K562 (cell line): ENCODE results near the gene CMBL. TPM values are rescaled to one million over a fixed set of nuclear protein-coding genes. Genes with fewer than 3 reads are reported as not detected.
A peak's percentile ranks its signal among the peaks of the same experiment; 100 is the strongest.

Experiments
- ARNT ChIP-seq, 2 experiments: fragments of 450-650 bp; IDR thresholded peaks; 2 replicates each; pipeline ENCODE4 v1.6.1; 2016; ENCODE audit warnings: mild to moderate bottlenecking in 1 of 2
- CBX5 ChIP-seq: IDR thresholded peaks from 2 replicates; pipeline ENCODE4 v1.6.1; 2014; ENCODE audit warnings: low read depth, borderline replicate concordance
- CHD1 ChIP-seq: fragments of 200-600 bp; sonication (generic); IDR thresholded peaks from one replicate; pipeline ENCODE4 v1.6.1; 2012; ENCODE audit warnings: mild to moderate bottlenecking, moderate library complexity, low read length, inconsistent platforms
- HDAC2 ChIP-seq: fragments of 450-650 bp; IDR thresholded peaks from 2 replicates; pipeline ENCODE4 v1.6.1; 2016; ENCODE audit warnings: mild to moderate bottlenecking
- ZBTB40 ChIP-seq, 2 experiments: fragments of 450-650 bp in 1 of 2; sonication (generic) in 1 of 2; formaldehyde crosslinking in 1 of 2; IDR thresholded peaks; 2 replicates each; pipeline versions ENCODE4 v1.7.1 to v1.9.0; 2016 to 2022; ENCODE audit warnings: inconsistent platforms in 1 of 2, mild to moderate bottlenecking in 1 of 2, missing genetic modification reagents in 1 of 2
- ZC3H11A ChIP-seq: IDR thresholded peaks from 2 replicates; pipeline ENCODE4 v1.6.1; 2012; ENCODE audit warnings: low read depth, low read length, improper control_type of control experiment
- ZNF395 ChIP-seq: fragments of 200-800 bp; sonication (Bioruptor generic); IDR thresholded peaks from 2 replicates; pipeline ENCODE4 v1.6.1; 2017; ENCODE audit warnings: missing genetic modification characterization, missing compliant biosample characterization
- ZNF589 ChIP-seq: fragments of 200-800 bp; sonication (Bioruptor generic); IDR thresholded peaks from 2 replicates; pipeline ENCODE4 v1.6.1; 2016; ENCODE audit warnings: low read depth, missing genetic modification characterization, missing compliant biosample characterization
- ZNF780A ChIP-seq: fragments of 250-450 bp; sonication (Bioruptor Pico); IDR thresholded peaks from 2 replicates; pipeline ENCODE4 v1.5.0; 2021; ENCODE audit warnings: mild to moderate bottlenecking
- ZNF830 ChIP-seq: fragments of 250-450 bp; sonication (Bioruptor Pico); IDR thresholded peaks from 2 replicates; pipeline ENCODE4 v1.5.0; 2021; ENCODE audit warnings: mild to moderate bottlenecking
- polyA plus RNA-seq, 8 experiments: library from polyadenylated mRNA; depleted of rRNA in 4 of 8; stranded (reverse) in 5 of 8; unstranded in 3 of 8; fragments of >200 nt; fragmentation: Nextera tagmentation in 2 of 8; fragmentation: Illumina TruSeq in 1 of 8; extraction: Ambion mirVana in 2 of 8; extraction: Trizol in 1 of 8; gene quantifications; 2 replicates each; pipeline versions ENCODE4 v1.2.1 to v1.2.3, GENCODE V29; 2011 to 2014; ENCODE audit warnings: inconsistent platforms in 1 of 8, missing spikeins in 1 of 8
- total RNA-seq, 7 experiments: library from RNA; depleted of rRNA in 6 of 7; stranded (reverse); fragments of >200 nt in 6 of 7; fragmentation: Illumina TruSeq in 2 of 7; extraction: Trizol in 2 of 7; gene quantifications; 2 replicates each; pipeline versions ENCODE4 v1.2.1 to v1.2.3, GENCODE V29; 2011 to 2021; ENCODE audit warnings: low replicate concordance in 1 of 7
- TF ChIP-seq, protein P1 (sequence below): fragments of 250-450 bp; sonication (Bioruptor Pico); IDR thresholded peaks from 2 replicates; pipeline ENCODE4 v1.8.0; 2022; ENCODE audit warnings: moderate library complexity, mild to moderate bottlenecking, inconsistent platforms
- TF ChIP-seq, protein P2 (sequence below): fragments of 450-650 bp; IDR thresholded peaks from 2 replicates; pipeline ENCODE4 v1.6.1; 2017; ENCODE audit warnings: antibody characterized with exemption

Gene CMBL
- total and polyA plus RNA-seq, 9 of the 15 experiments (the other 6 are each of a cell fraction or from before 2014, with no cell fraction given) = 22.6 to 192 (median 71.1) TPM

DNA sequence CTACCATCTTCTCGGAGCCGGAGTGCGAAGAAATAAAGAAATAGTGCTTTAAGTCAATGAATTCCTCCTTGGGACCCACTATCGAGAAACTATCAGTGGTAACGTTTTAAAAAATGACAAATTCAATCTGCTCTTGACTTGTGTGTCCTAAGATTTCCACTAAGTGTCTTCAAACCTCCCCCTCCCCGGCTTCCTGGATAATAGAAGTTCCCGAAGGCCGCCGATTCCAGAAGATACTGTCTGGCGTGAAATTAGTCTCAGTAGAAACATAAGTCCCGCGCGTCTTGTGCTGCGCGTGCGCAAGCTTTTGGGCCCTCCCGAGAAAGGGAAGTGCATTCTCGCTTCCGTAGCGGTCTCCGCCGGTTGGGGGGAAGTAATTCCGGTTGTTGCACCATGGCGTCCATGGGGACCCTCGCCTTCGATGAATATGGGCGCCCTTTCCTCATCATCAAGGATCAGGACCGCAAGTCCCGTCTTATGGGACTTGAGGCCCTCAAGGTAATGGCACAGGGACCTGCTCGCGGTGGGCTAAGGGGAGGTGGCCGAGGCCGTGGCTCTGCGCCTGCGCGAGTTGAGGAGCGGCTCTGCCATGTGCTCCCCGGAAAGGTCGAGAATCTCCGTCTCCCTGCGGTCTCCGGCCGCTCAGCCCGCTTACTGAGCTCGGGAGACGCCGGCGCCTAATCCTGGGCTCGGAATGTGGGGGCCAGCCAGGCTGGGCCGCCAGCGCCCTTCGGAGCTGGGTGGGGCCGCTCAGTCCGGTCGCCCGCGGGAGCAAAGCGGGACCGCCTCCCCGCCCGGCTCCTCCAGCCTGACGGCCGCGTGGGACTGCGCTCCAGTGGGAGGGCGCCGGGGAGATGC lies 57.5 kb downstream of the CMBL start, which contains the start of gene CCT5 (continued):
- TF ChIP-seq CBX5 (no peak), ZNF395 (CRISPR knock-in tag) (peak; percentile 83), ZNF830 (no peak), CHD1 (no peak), ZNF780A (no peak), ZBTB40 (IDR thresholded peaks at IDR 0.05) (peak; percentile 89), ZBTB40 (CRISPR knock-in tag; IDR thresholded peaks at IDR 0.05) (no peak), HDAC2 (peak; percentile 69; the same call in 1 of the 2 replicates), ZNF589 (0 out of 2 replicates have a peak, but pooled peaks have one; percentile 37), ZC3H11A (no peak), ARNT (IDR thresholded peaks at IDR 0.05) (peak in 1 of 2 experiments; percentile 81; a peak in 2 of 4 replicates)
- TF ChIP-seq, protein P1, sequence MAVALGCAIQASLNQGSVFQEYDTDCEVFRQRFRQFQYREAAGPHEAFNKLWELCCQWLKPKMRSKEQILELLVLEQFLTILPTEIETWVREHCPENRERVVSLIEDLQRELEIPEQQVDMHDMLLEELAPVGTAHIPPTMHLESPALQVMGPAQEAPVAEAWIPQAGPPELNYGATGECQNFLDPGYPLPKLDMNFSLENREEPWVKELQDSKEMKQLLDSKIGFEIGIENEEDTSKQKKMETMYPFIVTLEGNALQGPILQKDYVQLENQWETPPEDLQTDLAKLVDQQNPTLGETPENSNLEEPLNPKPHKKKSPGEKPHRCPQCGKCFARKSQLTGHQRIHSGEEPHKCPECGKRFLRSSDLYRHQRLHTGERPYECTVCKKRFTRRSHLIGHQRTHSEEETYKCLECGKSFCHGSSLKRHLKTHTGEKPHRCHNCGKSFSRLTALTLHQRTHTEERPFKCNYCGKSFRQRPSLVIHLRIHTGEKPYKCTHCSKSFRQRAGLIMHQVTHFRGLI (CRISPR knock-in tag) = no peak
- TF ChIP-seq, protein P2, sequence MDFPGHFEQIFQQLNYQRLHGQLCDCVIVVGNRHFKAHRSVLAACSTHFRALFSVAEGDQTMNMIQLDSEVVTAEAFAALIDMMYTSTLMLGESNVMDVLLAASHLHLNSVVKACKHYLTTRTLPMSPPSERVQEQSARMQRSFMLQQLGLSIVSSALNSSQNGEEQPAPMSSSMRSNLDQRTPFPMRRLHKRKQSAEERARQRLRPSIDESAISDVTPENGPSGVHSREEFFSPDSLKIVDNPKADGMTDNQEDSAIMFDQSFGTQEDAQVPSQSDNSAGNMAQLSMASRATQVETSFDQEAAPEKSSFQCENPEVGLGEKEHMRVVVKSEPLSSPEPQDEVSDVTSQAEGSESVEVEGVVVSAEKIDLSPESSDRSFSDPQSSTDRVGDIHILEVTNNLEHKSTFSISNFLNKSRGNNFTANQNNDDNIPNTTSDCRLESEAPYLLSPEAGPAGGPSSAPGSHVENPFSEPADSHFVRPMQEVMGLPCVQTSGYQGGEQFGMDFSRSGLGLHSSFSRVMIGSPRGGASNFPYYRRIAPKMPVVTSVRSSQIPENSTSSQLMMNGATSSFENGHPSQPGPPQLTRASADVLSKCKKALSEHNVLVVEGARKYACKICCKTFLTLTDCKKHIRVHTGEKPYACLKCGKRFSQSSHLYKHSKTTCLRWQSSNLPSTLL = no peak
